Loucy (cell line): Measurements from ENCODE around the gene CAPN10.
A peak's percentile ranks its signal among the peaks of the same experiment; 100 is the strongest.

Experiments used
- H2AFZ ChIP-seq: fragments of 200-600 bp; sonication (generic); 2 replicates; pipeline ENCODE4 v1.6.0; 2016; ENCODE audit warnings: antibody characterized with exemption, mild to moderate bottlenecking, low read length, moderate library complexity
- H3F3A ChIP-seq: fragments of 200-600 bp; 2 replicates; pipeline ENCODE4 v1.6.0; 2016; ENCODE audit warnings: antibody characterized with exemption, low read depth, mild to moderate bottlenecking
- H3K27me3 ChIP-seq: fragments of 200-600 bp; sonication (generic); 2 replicates; pipeline ENCODE4 v1.6.1; 2014; ENCODE audit warnings: low read length, mild to moderate bottlenecking; ENCODE audit not compliant: insufficient read depth, poor library complexity, severe bottlenecking
- H3K36me3 ChIP-seq: fragments of 200-600 bp; sonication (generic); 2 replicates; pipeline ENCODE4 v1.6.1; 2016; ENCODE audit warnings: low read length; ENCODE audit not compliant: insufficient read depth
- H3K4me1 ChIP-seq: fragments of 200-600 bp; sonication (generic); 2 replicates; pipeline ENCODE4 v1.5.1; 2014; ENCODE audit warnings: low read length, mild to moderate bottlenecking; ENCODE audit not compliant: insufficient read depth, poor library complexity, severe bottlenecking
- H3K4me2 ChIP-seq: fragments of 200-600 bp; sonication (generic); 2 replicates; pipeline ENCODE4 v1.6.0; 2014; ENCODE audit warnings: antibody characterized with exemption, low read length, low read depth, mild to moderate bottlenecking; ENCODE audit not compliant: poor library complexity, severe bottlenecking
- H3K4me3 ChIP-seq: fragments of 200-600 bp; sonication (generic); 2 replicates; pipeline ENCODE4 v1.5.1; 2014; ENCODE audit warnings: low read length, mild to moderate bottlenecking, mixed read lengths; ENCODE audit not compliant: poor library complexity, severe bottlenecking
- H3K79me2 ChIP-seq: fragments of 200-600 bp; sonication (generic); 2 replicates; pipeline ENCODE4 v1.6.1; 2014; ENCODE audit warnings: low read length; ENCODE audit not compliant: insufficient read depth
- H3K9ac ChIP-seq: fragments of 200-600 bp; sonication (generic); 2 replicates; pipeline ENCODE4 v1.6.0; 2014; ENCODE audit warnings: mild to moderate bottlenecking, low read depth, low read length, moderate library complexity; ENCODE audit not compliant: poor library complexity, severe bottlenecking
- H3K9me2 ChIP-seq: fragments of 200-600 bp; sonication (generic); replicated peaks from 2 replicates; pipeline ENCODE4 v1.6.1; 2016; ENCODE audit warnings: low read depth, low read length, mixed read lengths
- H3K9me3 ChIP-seq: fragments of 200-600 bp; sonication (generic); 2 replicates; pipeline ENCODE4 v1.6.1; 2014; ENCODE audit warnings: mild to moderate bottlenecking, antibody characterized with exemption, low read length, low read depth; ENCODE audit not compliant: insufficient read depth
- H4K20me1 ChIP-seq: fragments of 200-600 bp; sonication (generic); 2 replicates; pipeline ENCODE4 v1.6.0; 2014; ENCODE audit warnings: antibody characterized with exemption, low read length, mild to moderate bottlenecking; ENCODE audit not compliant: insufficient read depth, poor library complexity, severe bottlenecking
- CTCF ChIP-seq: fragments of 200-600 bp; sonication (generic); conservative IDR thresholded peaks from 2 replicates; pipeline ENCODE4 v1.5.1; 2014; ENCODE audit warnings: mild to moderate bottlenecking, antibody characterized with exemption, low read length
- EZH2phosphoT487 ChIP-seq: fragments of 200-600 bp; IDR thresholded peaks from 2 replicates; pipeline ENCODE4 v1.6.1; 2018; ENCODE audit warnings: antibody characterized with exemption, mild to moderate bottlenecking, moderate library complexity, borderline replicate concordance

Gene CAPN10

GRCh38 chr2:240582781-240583180 is 3.8 kb upstream of the CAPN10 start:
- Histone ChIP-seq H3K4me2 (peak overlapping the region; percentile 98), H3K36me3 (no peaks in the 10 kb centered on the region), H3K27me3 (no peaks in the 10 kb centered on the region), H4K20me1 (peaks cover 21% of the 10 kb centered on the region), H3F3A (no peaks in the 10 kb centered on the region), H3K9me2 (no peaks in the 10 kb centered on the region), H3K9me3 (no peaks in the 10 kb centered on the region), H3K79me2 (peaks cover 41% of the 10 kb centered on the region), H3K4me3 (no peak overlapping the region), H2AFZ (no peak overlapping the region), H3K4me1 (peaks cover 34% of the 10 kb centered on the region), H3K9ac (peak overlapping the region; percentile 55)
- no peak for TF ChIP-seq CTCF

GRCh38 chr2:240583774-240584173 is 2.8 kb upstream of the CAPN10 start:
- peaks cover 30% of the 10 kb centered on the region for H4K20me1 ChIP-seq
- H3K36me3 ChIP-seq, result no peaks in the 10 kb centered on the region
- peak overlapping the region; percentile 55 for H3K4me3 ChIP-seq
- no peaks in the 10 kb centered on the region for H3K9me2 ChIP-seq
- peaks cover 43% of the 10 kb centered on the region for H3K4me1 ChIP-seq
- H3K79me2 ChIP-seq, result peaks cover 51% of the 10 kb centered on the region
- H3F3A ChIP-seq, result no peaks in the 10 kb centered on the region
- peak overlapping the region; percentile 55 for H3K9ac ChIP-seq
- TF ChIP-seq EZH2phosphoT487 (no peak), CTCF (no peak)
- H3K27me3 ChIP-seq, result no peaks in the 10 kb centered on the region
- H2AFZ ChIP-seq, result no peak overlapping the region
- H3K4me2 ChIP-seq, result peak overlapping the region; percentile 98
- no peaks in the 10 kb centered on the region for H3K9me3 ChIP-seq

- Histone ChIP-seq H3K36me3 (no peaks in the 10 kb centered on the region), H3K27me3 (no peaks in the 10 kb centered on the region), H3K4me3 (peak overlapping the region; percentile 99), H3K4me1 (peaks cover 46% of the 10 kb centered on the region), H4K20me1 (peaks cover 37% of the 10 kb centered on the region), H3K79me2 (peaks cover 59% of the 10 kb centered on the region), H3K9me3 (no peaks in the 10 kb centered on the region), H3F3A (no peaks in the 10 kb centered on the region), H3K9me2 (no peaks in the 10 kb centered on the region), H3K9ac (peak overlapping the region; percentile 86), H2AFZ (no peak overlapping the region), H3K4me2 (peak overlapping the region; percentile 98)
- TF ChIP-seq EZH2phosphoT487, result no peak
- TF ChIP-seq CTCF, result no peak
Observed at GRCh38 chr2:240584486-240585031, 2.0 kb upstream of the CAPN10 start.
